Breast epithelium (tissue), 4 donors: ENCODE data around the gene MS4A4A. TPM values are rescaled to one million over a fixed set of nuclear protein-coding genes. Genes with fewer than 3 reads are reported as not detected.

Source experiments
- DNase-seq, 2 donors: peaks; one replicate each; pipeline ENCODE4 v3.0.0-alpha.2; 2019; ENCODE audit warnings: low spot score in 2 of 2
- H3K27ac ChIP-seq, 2 donors: fragments of 200-600 bp; sonication (generic) in 1 of 2; one replicate each; pipeline ENCODE4 v1.5.1; 2016 to 2019; ENCODE audit warnings: mild to moderate bottlenecking in 1 of 2
- H3K27me3 ChIP-seq, 2 donors: fragments of 200-600 bp; sonication (generic) in 1 of 2; one replicate each; pipeline versions ENCODE4 v1.5.1 to v1.6.0; 2017 to 2019; ENCODE audit warnings: control low read depth in 1 of 2, mild to moderate bottlenecking in 1 of 2
- H3K36me3 ChIP-seq: fragments of 200-600 bp; one replicate; pipeline ENCODE4 v1.5.1; 2019
- H3K4me1 ChIP-seq, 2 donors: fragments of 200-600 bp; sonication (generic); one replicate each; pipeline ENCODE4 v1.5.1; 2016 to 2019; ENCODE audit warnings: control low read depth in 1 of 2
- H3K4me3 ChIP-seq, 3 donors: fragments of 200-600 bp; sonication (generic); 1 replicate in 2 of 3; 2 replicates in 1 of 3; pipeline ENCODE4 v1.5.1; 2016 to 2019; ENCODE audit warnings: mild to moderate bottlenecking in 3 of 3, moderate library complexity in 2 of 3
- H3K9me3 ChIP-seq, 2 donors: fragments of 200-600 bp; sonication (generic) in 1 of 2; one replicate each; pipeline ENCODE4 v1.5.1; 2016 to 2019; ENCODE audit warnings: control low read depth in 1 of 2
- POLR2A ChIP-seq: fragments of 450-650 bp; IDR thresholded peaks from one replicate; pipeline ENCODE4 v1.6.1; 2016; ENCODE audit warnings: antibody characterized with exemption, mild to moderate bottlenecking, moderate library complexity
- POLR2AphosphoS5 ChIP-seq, 3 donors: sonication (generic); formaldehyde crosslinking; IDR thresholded peaks; one replicate each; pipeline ENCODE4 v1.6.1; 2017; ENCODE audit warnings: antibody characterized with exemption in 3 of 3
- intact Hi-C: fragments of 100-400 bp; cut with DNase I; formaldehyde crosslinking; loops from one replicate; pipeline ENCODE4 v1.15.1; 2023; ENCODE audit warnings: low total_unique reads
- total RNA-seq, 3 donors: library from RNA; depleted of rRNA; stranded (reverse); fragments of >200 nt; gene quantifications; one replicate each; pipeline ENCODE4 v1.1.0, GENCODE V29; 2016
- TF ChIP-seq, protein P1 (sequence below), 3 donors: fragments of 450-650 bp; IDR thresholded peaks; one replicate each; pipeline ENCODE4 v1.5.1; 2016 to 2017; ENCODE audit warnings: antibody characterized with exemption in 3 of 3, mild to moderate bottlenecking in 3 of 3, moderate library complexity in 3 of 3

The MS4A4A gene
- total RNA-seq, 3 donors from 2014 or later = 9.8 to 174 (median 24.6) TPM

DNA sequence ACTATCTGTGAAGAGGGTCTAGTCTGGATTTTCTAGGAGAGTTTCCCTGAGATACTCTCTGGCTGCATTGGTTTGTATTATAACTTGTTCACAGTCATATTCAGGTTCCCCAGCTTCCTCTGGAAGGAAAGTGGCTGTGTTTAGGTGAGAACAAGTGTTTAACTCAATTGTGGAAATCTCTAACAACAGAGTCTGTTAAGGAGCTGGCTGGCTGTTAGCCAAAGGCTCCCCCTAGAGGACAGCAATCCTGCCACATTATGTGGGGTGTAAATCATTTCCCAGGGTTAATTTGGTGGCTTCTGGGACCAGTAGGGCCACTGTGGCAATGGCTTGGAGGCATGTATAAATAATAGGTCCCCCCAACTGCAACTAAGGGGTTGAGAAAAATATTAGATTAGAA lies 65.0 kb downstream of the MS4A4A start:
- Histone ChIP-seq H3K9me3 (no peaks in the 10 kb centered on the region), H3K27ac (no peak overlapping the region), H3K4me1 (no peaks in the 10 kb centered on the region), H3K4me3 (no peak overlapping the region), H3K27me3 (no peaks in the 10 kb centered on the region), H3K36me3 (no peaks in the 10 kb centered on the region)
- intact Hi-C loops = no loop called here
- no peak for TF ChIP-seq POLR2A
- no peak for DNase-seq

- no peak overlapping the region for H3K4me3 ChIP-seq
- H3K9me3 ChIP-seq = no peaks in the 10 kb centered on the region
- H3K27ac ChIP-seq = no peak overlapping the region
- no peak for DNase-seq
- no peaks in the 10 kb centered on the region for H3K36me3 ChIP-seq
- H3K27me3 ChIP-seq = no peaks in the 10 kb centered on the region
- intact Hi-C loops = no loop called here
- TF ChIP-seq, protein P1, sequence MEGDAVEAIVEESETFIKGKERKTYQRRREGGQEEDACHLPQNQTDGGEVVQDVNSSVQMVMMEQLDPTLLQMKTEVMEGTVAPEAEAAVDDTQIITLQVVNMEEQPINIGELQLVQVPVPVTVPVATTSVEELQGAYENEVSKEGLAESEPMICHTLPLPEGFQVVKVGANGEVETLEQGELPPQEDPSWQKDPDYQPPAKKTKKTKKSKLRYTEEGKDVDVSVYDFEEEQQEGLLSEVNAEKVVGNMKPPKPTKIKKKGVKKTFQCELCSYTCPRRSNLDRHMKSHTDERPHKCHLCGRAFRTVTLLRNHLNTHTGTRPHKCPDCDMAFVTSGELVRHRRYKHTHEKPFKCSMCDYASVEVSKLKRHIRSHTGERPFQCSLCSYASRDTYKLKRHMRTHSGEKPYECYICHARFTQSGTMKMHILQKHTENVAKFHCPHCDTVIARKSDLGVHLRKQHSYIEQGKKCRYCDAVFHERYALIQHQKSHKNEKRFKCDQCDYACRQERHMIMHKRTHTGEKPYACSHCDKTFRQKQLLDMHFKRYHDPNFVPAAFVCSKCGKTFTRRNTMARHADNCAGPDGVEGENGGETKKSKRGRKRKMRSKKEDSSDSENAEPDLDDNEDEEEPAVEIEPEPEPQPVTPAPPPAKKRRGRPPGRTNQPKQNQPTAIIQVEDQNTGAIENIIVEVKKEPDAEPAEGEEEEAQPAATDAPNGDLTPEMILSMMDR (IDR thresholded peaks at IDR 0.05) = no peak
- no peaks in the 10 kb centered on the region for H3K4me1 ChIP-seq
Measured at GRCh38 chr11:60347084-60347797, 66.8 kb downstream of the MS4A4A start.

DNA sequence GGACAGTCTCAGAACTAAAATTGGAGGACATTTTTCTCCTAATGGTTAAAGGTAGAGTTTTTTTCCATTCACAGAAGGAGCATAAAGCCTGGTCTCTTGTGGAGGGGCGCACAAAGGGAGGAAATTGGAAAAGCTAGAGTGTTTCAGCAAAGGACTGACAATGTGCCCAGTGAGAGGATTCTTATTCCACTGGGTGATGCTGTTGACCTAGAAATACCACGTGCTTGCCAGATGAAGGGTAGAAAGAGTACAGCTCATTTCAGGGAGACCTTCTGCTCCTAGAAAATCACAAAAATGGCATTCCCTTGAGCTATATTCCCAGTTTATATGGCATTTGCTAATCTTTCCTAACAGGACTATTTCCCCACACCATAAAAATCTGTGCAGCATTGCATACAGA lies 67.7 kb downstream of the MS4A4A start:
- Histone ChIP-seq H3K36me3 (no peaks in the 10 kb centered on the region), H3K27me3 (no peaks in the 10 kb centered on the region), H3K27ac (no peak overlapping the region), H3K9me3 (no peaks in the 10 kb centered on the region), H3K4me3 (no peak overlapping the region), H3K4me1 (no peaks in the 10 kb centered on the region)
- TF ChIP-seq, protein P1 (IDR thresholded peaks at IDR 0.05) = no peak
- intact Hi-C loops = no loop called here
- no peak for DNase-seq

GRCh38 chr11:60349990-60350389 lies 69.5 kb downstream of the MS4A4A start:
- Histone ChIP-seq H3K9me3 (no peaks in the 10 kb centered on the region), H3K36me3 (no peaks in the 10 kb centered on the region), H3K27ac (no peak overlapping the region), H3K4me3 (no peak overlapping the region), H3K27me3 (no peaks in the 10 kb centered on the region), H3K4me1 (no peaks in the 10 kb centered on the region)
- no peak for TF ChIP-seq POLR2A
- intact Hi-C loops = no loop called here
- no peak for DNase-seq

GRCh38 chr11:60357771-60358170 lies 77.3 kb downstream of the MS4A4A start:
- no peaks in the 10 kb centered on the region for H3K27me3 ChIP-seq
- no peak for DNase-seq
- no peaks in the 10 kb centered on the region for H3K4me1 ChIP-seq
- no peak for TF ChIP-seq POLR2A
- TF ChIP-seq, protein P1 (IDR thresholded peaks at IDR 0.05) = no peak
- TF ChIP-seq POLR2AphosphoS5 (IDR thresholded peaks at IDR 0.05) = no peak
- H3K4me3 ChIP-seq = no peak overlapping the region
- H3K27ac ChIP-seq = no peak overlapping the region
- H3K36me3 ChIP-seq = no peaks in the 10 kb centered on the region
- H3K9me3 ChIP-seq = peaks cover 0 to 14% of the 10 kb centered on the region in 2 donors
- intact Hi-C loops = no loop called here

Other genes starting within 250 kb of the MS4A4A start
- not detected for gene OOSP2, start 240.3 kb upstream of the MS4A4A start, total RNA-seq
- not detected for gene MS4A3, start 224.0 kb upstream of the MS4A4A start, total RNA-seq
- gene MS4A2, start 192.0 kb upstream of the MS4A4A start, total RNA-seq = 1 to 10 TPM in 1 of 3 donors, under 1 TPM in 2; 0.66 to 7.8 (median 0.73) TPM
- gene MS4A6A, start 97.6 kb upstream of the MS4A4A start, total RNA-seq = 100 to 1,000 TPM in 1 of 3 donors, 10 to 100 TPM in 2; 35.1 to 341 (median 68.9) TPM
- 10 to 100 TPM in 1 of 3 donors, 1 to 10 TPM in 1, under 1 TPM in 1; 0.66 to 14.9 (median 1.5) TPM for gene MS4A4E, start 37.5 kb upstream of the MS4A4A start, total RNA-seq
- 1 to 10 TPM in 1 of 3 donors, not detected in 2; 2.1 TPM for gene MS4A6E, start 46.6 kb downstream of the MS4A4A start, total RNA-seq
- 100 to 1,000 TPM in 1 of 3 donors, 10 to 100 TPM in 2; 39.0 to 105 (median 45.4) TPM for gene MS4A7, start 97.9 kb downstream of the MS4A4A start, total RNA-seq
- gene MS4A14, start 115.8 kb downstream of the MS4A4A start, total RNA-seq = 1 to 10 TPM; 2.3 to 6.7 (median 2.5) TPM
- gene MS4A5, start 148.9 kb downstream of the MS4A4A start, total RNA-seq = not detected
- 1 to 10 TPM in 2 of 3 donors, not detected in 1; 1.5 to 1.6 TPM for gene MS4A1, start 175.2 kb downstream of the MS4A4A start, total RNA-seq
- gene MS4A12, start 212.1 kb downstream of the MS4A4A start, total RNA-seq = 1 to 10 TPM in 1 of 3 donors, not detected in 2; 3.9 TPM
- not detected for gene MS4A13, start 234.7 kb downstream of the MS4A4A start, total RNA-seq